HFFc6 (cell line): ENCODE measurements around the gene PLXNA4. TPM values are rescaled to one million over a fixed set of nuclear protein-coding genes. Genes with fewer than 3 reads are reported as not detected.

ENCODE experiments used
- DNase-seq: peaks from one replicate; pipeline ENCODE4 v3.0.0-alpha.2; 2018
- H3K27ac Mint-ChIP-seq: 2 replicates; pipeline ENCODE4 v1.8.0; 2020; ENCODE audit warnings: mild to moderate bottlenecking, mixed read lengths
- H3K27me3 Mint-ChIP-seq: 2 replicates; pipeline ENCODE4 v1.8.0; 2021; ENCODE audit warnings: mild to moderate bottlenecking, moderate library complexity, mixed read lengths; ENCODE audit not compliant: insufficient read depth
- H3K36me3 Mint-ChIP-seq: 2 replicates; pipeline ENCODE4 v1.8.0; 2021; ENCODE audit warnings: low read depth, mixed read lengths
- H3K4me1 Mint-ChIP-seq: 2 replicates; pipeline ENCODE4 v1.8.0; 2020; ENCODE audit warnings: low read depth, mixed read lengths
- H3K4me3 Mint-ChIP-seq: 2 replicates; pipeline ENCODE4 v1.8.0; 2020; ENCODE audit warnings: mild to moderate bottlenecking, moderate library complexity, mixed read lengths
- H3K9me3 Mint-ChIP-seq: 2 replicates; pipeline ENCODE4 v1.8.0; 2020; ENCODE audit warnings: mild to moderate bottlenecking, mixed read lengths
- CTCF ChIP-seq: fragments of 200-600 bp; sonication (generic); IDR thresholded peaks from 2 replicates; pipeline ENCODE4 v1.5.0; 2021; ENCODE audit warnings: antibody characterized with exemption, mild to moderate bottlenecking
- total RNA-seq, 6 experiments: library from RNA; stranded (reverse); fragmentation: NEBNext Ultra II Directional; extraction: Animal tissue kit (Norgen Biotek cat#: 25700); gene quantifications; 2 replicates in 1 of 6; 3 replicates in 5 of 6; pipeline ENCODE4 v1.2.3, GENCODE V29; 2021

The PLXNA4 gene
- total RNA-seq, 6 experiments from 2014 or later: 0.02 to 0.14 (median 0.05) TPM; not detected in 2

DNA sequence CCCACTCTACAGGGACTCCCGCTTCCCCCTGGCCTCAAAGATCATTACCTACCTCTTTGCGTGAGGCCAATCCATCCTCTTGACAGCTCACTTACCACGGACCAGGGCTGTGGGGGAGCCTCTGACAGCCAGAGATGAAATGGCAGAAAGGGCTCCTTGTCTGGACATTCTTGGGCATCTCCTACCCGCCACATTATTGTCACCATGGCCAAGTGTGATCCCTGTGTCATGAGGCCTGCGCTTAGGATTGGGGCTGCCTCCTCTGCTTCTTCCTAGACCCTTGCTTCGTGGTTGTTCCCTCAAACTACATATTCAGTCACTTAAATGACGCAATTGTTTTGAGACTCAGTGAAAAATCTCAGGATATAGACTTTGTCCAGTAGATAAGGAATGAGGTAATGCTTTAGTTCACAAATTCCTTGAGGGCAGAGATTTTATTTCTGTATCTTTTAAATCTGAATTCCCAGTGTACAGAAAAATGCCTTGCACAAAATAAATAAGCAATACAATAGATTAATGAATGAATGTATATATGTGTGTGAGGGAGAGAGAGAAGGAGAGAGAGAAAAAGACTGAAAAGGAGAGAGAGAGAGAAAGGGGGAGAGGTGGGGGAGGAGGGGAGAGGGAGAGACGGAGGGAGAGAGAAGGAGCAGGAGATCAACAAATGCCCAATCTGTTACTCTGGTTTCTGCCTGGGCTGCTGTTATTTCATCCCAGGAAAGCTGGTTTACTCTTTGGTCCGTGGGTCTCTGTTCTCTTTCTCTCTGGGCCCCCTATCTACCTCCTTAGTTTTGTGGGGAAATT, 159.0 kb downstream of the PLXNA4 start:
- TF ChIP-seq CTCF: no peak
- Mint-ChIP-seq H3K36me3 (no peaks in the 10 kb centered on the region), H3K4me1 (peaks cover 2% of the 10 kb centered on the region), H3K4me3 (no peak overlapping the region), H3K27ac (no peak overlapping the region), H3K9me3 (no peaks in the 10 kb centered on the region), H3K27me3 (peaks cover 36% of the 10 kb centered on the region)
- no peak for DNase-seq

GRCh38 chr7:132416395-132416794, 159.9 kb downstream of the PLXNA4 start:
- TF ChIP-seq CTCF: no peak
- H3K27me3 Mint-ChIP-seq: peaks cover 40% of the 10 kb centered on the region
- H3K4me1 Mint-ChIP-seq: no peaks in the 10 kb centered on the region
- H3K9me3 Mint-ChIP-seq: no peaks in the 10 kb centered on the region
- H3K27ac Mint-ChIP-seq: no peak overlapping the region
- no peak for DNase-seq
- H3K36me3 Mint-ChIP-seq: no peaks in the 10 kb centered on the region
- no peak overlapping the region for H3K4me3 Mint-ChIP-seq

GRCh38 chr7:132415259-132415658, 161.0 kb downstream of the PLXNA4 start:
- peaks cover 45% of the 10 kb centered on the region for H3K27me3 Mint-ChIP-seq
- H3K36me3 Mint-ChIP-seq: no peaks in the 10 kb centered on the region
- H3K4me3 Mint-ChIP-seq: no peak overlapping the region
- no peak for TF ChIP-seq CTCF
- H3K27ac Mint-ChIP-seq: no peak overlapping the region
- DNase-seq: no peak
- H3K9me3 Mint-ChIP-seq: no peaks in the 10 kb centered on the region
- no peaks in the 10 kb centered on the region for H3K4me1 Mint-ChIP-seq

GRCh38 chr7:132414857-132415256, 161.4 kb downstream of the PLXNA4 start:
- Mint-ChIP-seq H3K27ac (no peak overlapping the region), H3K36me3 (no peaks in the 10 kb centered on the region), H3K4me3 (no peak overlapping the region), H3K27me3 (peaks cover 45% of the 10 kb centered on the region), H3K4me1 (no peaks in the 10 kb centered on the region), H3K9me3 (no peaks in the 10 kb centered on the region)
- TF ChIP-seq CTCF: no peak
- DNase-seq: no peak

DNA sequence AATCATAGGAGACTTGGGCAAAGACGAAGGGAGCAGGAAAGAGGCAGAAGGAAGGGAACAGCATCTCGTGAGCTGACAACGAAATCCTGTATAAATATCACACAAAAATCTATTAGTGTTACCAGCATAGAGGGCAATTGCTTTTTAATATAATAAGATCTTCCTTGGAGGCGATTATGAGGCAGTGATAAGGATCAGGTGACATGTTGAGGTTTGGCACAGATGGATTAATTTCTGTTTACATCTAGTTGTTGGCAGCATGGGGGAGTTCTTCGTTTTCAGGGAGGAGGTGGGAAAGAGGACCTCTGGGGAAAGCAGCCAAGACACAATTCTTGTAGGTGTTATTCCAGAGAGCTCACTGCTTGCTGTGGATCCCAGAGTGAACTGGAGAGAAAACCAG, 163.8 kb downstream of the PLXNA4 start:
- no peak for TF ChIP-seq CTCF
- no peak for DNase-seq
- H3K4me3 Mint-ChIP-seq: no peak overlapping the region
- H3K36me3 Mint-ChIP-seq: no peaks in the 10 kb centered on the region
- H3K27me3 Mint-ChIP-seq: peaks cover 38% of the 10 kb centered on the region
- H3K9me3 Mint-ChIP-seq: no peaks in the 10 kb centered on the region
- no peak overlapping the region for H3K27ac Mint-ChIP-seq
- H3K4me1 Mint-ChIP-seq: no peaks in the 10 kb centered on the region
